ENCODE data around the gene WNK1. TPM values are rescaled to one million over a fixed set of nuclear protein-coding genes. Genes with fewer than 3 reads are reported as not detected.

WNK1 gene
- total RNA-seq, 1 experiment from 2014 or later = 183 TPM

DNA sequence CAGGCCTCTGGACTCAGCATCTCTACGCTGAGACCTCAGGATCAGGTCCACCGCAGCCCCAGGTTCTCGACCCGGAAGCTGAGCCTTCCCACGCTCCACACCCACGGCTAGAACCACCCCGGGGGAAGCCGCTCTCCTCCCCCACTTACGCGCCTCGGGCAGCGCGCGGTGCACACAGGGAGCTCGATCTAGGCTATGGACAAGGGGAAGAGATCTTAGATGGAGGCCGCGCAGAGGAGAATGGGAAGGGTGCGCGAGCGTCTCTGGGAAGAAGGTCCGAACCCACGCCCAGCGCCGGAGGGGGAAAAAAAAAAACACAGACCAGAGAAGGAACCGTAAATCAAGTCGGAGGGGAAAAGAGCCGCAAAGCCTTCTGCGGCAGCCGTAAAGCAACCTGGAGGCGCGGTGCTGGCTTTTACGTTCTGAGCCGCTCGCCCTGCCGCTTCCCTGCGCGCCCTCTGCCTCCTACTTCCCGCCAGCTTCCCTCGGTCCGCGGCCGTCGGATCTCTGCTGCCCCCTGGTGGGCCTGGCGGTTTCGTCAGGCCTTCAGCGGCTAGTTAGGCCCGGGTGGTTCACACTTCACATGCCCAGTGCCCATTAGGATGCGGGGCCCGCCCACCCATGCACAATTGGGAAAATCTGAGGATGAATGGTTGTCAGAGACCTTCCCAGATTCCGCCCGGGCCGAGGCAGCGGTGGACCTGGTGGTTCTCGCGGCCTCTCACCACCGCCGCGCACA is 197.2 kb downstream of the WNK1 start, which contains the start of gene RAD52:
RAD52 (minus strand) TSS at position 242 of the 739 bp plus-strand sequence. CDS start 16,636 bp downstream, outside the sequence.
- Histone ChIP-seq H3K4me3 (ENCODE audit: low read length) (peak within 1 kb of the TSS; percentile 70), H3K9ac (ENCODE audit: low read length) (peak within 1 kb of the TSS; percentile 80), H3K36me3 (ENCODE audit: insufficient read depth, low read length) (no peaks in the 10 kb centered on the region), H3K27ac (ENCODE audit: low read length) (peak within 1 kb of the TSS; percentile 80), H3K4me1 (ENCODE audit: low read length) (peaks cover 26% of the 10 kb centered on the region), H2AFZ (ENCODE audit: low read length) (peak within 1 kb of the TSS; percentile 95), H3K4me2 (ENCODE audit: low read depth, low read length, poor library complexity, severe bottlenecking) (peak within 1 kb of the TSS; percentile 85), H3K27me3 (ENCODE audit: low read length) (no peaks in the 10 kb centered on the region), H3K9me3 (ENCODE audit: low read length) (no peaks in the 10 kb centered on the region), H4K20me1 (ENCODE audit: insufficient read depth, low read depth, low read length) (no peaks in the 10 kb centered on the region), H3K9me2 (replicated peaks; ENCODE audit: insufficient read depth, low read length) (no peaks in the 10 kb centered on the region), H3K79me2 (ENCODE audit: low read length) (peaks cover 39% of the 10 kb centered on the region)
- DNase-seq = peak; percentile 99

DNA sequence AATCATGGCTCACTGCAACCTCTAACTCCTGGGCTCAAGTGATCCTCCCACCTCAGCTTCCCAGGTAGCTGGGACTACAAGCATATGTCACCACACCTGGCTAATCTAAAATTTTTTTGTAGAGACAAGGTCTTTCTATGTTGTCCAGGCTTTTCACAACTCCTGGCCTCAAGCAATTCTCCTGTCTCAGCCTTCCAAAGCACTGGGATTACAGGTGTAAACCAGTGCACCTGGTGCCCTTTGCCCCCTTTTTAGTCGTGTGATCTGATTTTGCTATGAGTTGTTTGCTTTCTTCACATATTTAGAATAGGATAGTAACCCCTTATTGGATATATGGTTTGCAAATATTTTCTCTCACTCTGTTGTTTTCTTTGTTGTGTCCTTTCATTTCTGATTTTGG is 198.8 kb downstream of the WNK1 start:
- Histone ChIP-seq H2AFZ (ENCODE audit: low read length) (no peak overlapping the region), H3K36me3 (ENCODE audit: insufficient read depth, low read length) (no peaks in the 10 kb centered on the region), H3K4me2 (ENCODE audit: low read depth, low read length, poor library complexity, severe bottlenecking) (no peak overlapping the region), H3K4me3 (ENCODE audit: low read length) (no peak overlapping the region), H3K27ac (ENCODE audit: low read length) (no peak overlapping the region), H3K9ac (ENCODE audit: low read length) (no peak overlapping the region), H3K79me2 (ENCODE audit: low read length) (peaks cover 30% of the 10 kb centered on the region), H3K27me3 (ENCODE audit: low read length) (no peaks in the 10 kb centered on the region), H4K20me1 (ENCODE audit: insufficient read depth, low read depth, low read length) (no peaks in the 10 kb centered on the region), H3K4me1 (ENCODE audit: low read length) (peaks cover 24% of the 10 kb centered on the region), H3K9me2 (replicated peaks; ENCODE audit: insufficient read depth, low read length) (no peaks in the 10 kb centered on the region), H3K9me3 (ENCODE audit: low read length) (no peaks in the 10 kb centered on the region)
- no peak for DNase-seq

DNA sequence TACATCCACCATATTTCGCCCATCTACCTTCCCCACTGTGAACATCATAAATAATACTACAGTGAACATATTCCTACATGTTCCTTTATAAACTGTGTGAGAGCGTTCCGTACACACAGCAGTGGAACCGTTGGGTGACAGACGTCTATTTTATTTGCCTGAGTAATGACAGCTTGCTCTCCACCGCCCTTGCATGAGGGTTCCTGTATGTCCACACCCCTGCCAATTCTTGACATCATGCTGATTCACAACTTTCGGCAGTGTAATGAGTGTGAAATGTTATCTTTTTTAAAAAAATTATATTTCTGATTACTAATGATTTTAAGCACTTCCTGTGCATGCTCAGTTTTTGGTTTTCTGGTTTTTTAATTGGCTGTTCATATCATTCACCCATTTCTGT is 201.4 kb downstream of the WNK1 start:
- H3K9me2 ChIP-seq (replicated peaks; ENCODE audit: insufficient read depth, low read length) = no peaks in the 10 kb centered on the region
- H3K9ac ChIP-seq (ENCODE audit: low read length) = no peak overlapping the region
- peaks cover 11% of the 10 kb centered on the region for H3K4me1 ChIP-seq (ENCODE audit: low read length)
- no peak for DNase-seq
- no peaks in the 10 kb centered on the region for H3K36me3 ChIP-seq (ENCODE audit: insufficient read depth, low read length)
- peak overlapping the region; percentile 76 for H2AFZ ChIP-seq (ENCODE audit: low read length)
- H4K20me1 ChIP-seq (ENCODE audit: insufficient read depth, low read depth, low read length) = no peaks in the 10 kb centered on the region
- no peak overlapping the region for H3K4me3 ChIP-seq (ENCODE audit: low read length)
- no peaks in the 10 kb centered on the region for H3K27me3 ChIP-seq (ENCODE audit: low read length)
- H3K4me2 ChIP-seq (ENCODE audit: low read depth, low read length, poor library complexity, severe bottlenecking) = peak overlapping the region; percentile 40
- peaks cover 4% of the 10 kb centered on the region for H3K79me2 ChIP-seq (ENCODE audit: low read length)
- no peak overlapping the region for H3K27ac ChIP-seq (ENCODE audit: low read length)
- no peaks in the 10 kb centered on the region for H3K9me3 ChIP-seq (ENCODE audit: low read length)

DNA sequence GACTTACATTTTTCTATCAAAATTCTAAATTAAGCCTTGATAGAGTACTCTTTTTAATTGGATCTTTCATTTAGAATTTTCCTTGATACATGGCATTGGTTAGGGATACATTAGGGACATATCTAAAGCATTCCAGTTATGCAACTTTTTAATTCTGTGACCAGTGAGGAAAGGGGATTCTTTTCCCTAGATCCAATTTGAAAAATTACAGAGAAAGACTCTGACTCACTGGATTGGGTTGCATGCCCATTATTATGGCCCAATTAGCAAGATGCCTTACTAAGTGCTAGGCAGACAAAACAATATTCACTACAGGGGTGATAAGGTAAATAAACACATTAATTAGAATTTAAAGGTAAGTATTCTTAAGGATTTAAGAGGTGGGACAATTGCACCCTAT is 202.4 kb downstream of the WNK1 start:
- H3K9ac ChIP-seq (ENCODE audit: low read length) = no peak overlapping the region
- H3K9me2 ChIP-seq (replicated peaks; ENCODE audit: insufficient read depth, low read length) = no peaks in the 10 kb centered on the region
- H3K27ac ChIP-seq (ENCODE audit: low read length) = no peak overlapping the region
- no peak overlapping the region for H3K4me2 ChIP-seq (ENCODE audit: low read depth, low read length, poor library complexity, severe bottlenecking)
- H2AFZ ChIP-seq (ENCODE audit: low read length) = no peak overlapping the region
- H3K4me1 ChIP-seq (ENCODE audit: low read length) = peaks cover 13% of the 10 kb centered on the region
- H3K27me3 ChIP-seq (ENCODE audit: low read length) = no peaks in the 10 kb centered on the region
- no peak overlapping the region for H3K4me3 ChIP-seq (ENCODE audit: low read length)
- H3K36me3 ChIP-seq (ENCODE audit: insufficient read depth, low read length) = no peaks in the 10 kb centered on the region
- H3K9me3 ChIP-seq (ENCODE audit: low read length) = no peaks in the 10 kb centered on the region
- no peak for DNase-seq
- no peaks in the 10 kb centered on the region for H3K79me2 ChIP-seq (ENCODE audit: low read length)
- H4K20me1 ChIP-seq (ENCODE audit: insufficient read depth, low read depth, low read length) = no peaks in the 10 kb centered on the region

DNA sequence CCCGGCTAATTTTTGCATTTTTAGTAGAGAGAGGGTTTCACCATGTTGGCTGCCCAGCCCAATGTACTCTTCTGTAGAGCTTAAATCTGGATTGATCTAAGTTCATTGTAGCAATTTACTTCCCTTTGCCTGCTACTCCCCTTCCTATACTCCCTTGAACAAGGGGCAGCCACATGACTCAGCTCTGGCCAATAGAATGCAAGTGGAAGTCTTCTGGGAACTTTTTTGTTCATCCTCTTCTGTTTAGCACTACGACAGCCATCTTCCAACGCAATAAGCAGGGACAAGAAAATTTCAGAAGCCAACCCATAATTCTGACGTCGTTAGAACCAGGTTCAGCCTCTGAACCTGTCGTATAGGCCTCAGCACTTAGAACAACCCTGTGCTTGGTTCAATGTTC is 203.6 kb downstream of the WNK1 start:
- Histone ChIP-seq H3K27me3 (ENCODE audit: low read length) (no peaks in the 10 kb centered on the region), H4K20me1 (ENCODE audit: insufficient read depth, low read depth, low read length) (no peaks in the 10 kb centered on the region), H3K79me2 (ENCODE audit: low read length) (no peaks in the 10 kb centered on the region), H3K9me3 (ENCODE audit: low read length) (no peaks in the 10 kb centered on the region), H3K4me3 (ENCODE audit: low read length) (no peak overlapping the region), H3K4me1 (ENCODE audit: low read length) (peaks cover 13% of the 10 kb centered on the region), H3K36me3 (ENCODE audit: insufficient read depth, low read length) (no peaks in the 10 kb centered on the region), H3K9me2 (replicated peaks; ENCODE audit: insufficient read depth, low read length) (no peaks in the 10 kb centered on the region), H3K9ac (ENCODE audit: low read length) (no peak overlapping the region), H3K4me2 (ENCODE audit: low read depth, low read length, poor library complexity, severe bottlenecking) (no peak overlapping the region), H3K27ac (ENCODE audit: low read length) (no peak overlapping the region), H2AFZ (ENCODE audit: low read length) (no peak overlapping the region)
- DNase-seq = no peak

DNA sequence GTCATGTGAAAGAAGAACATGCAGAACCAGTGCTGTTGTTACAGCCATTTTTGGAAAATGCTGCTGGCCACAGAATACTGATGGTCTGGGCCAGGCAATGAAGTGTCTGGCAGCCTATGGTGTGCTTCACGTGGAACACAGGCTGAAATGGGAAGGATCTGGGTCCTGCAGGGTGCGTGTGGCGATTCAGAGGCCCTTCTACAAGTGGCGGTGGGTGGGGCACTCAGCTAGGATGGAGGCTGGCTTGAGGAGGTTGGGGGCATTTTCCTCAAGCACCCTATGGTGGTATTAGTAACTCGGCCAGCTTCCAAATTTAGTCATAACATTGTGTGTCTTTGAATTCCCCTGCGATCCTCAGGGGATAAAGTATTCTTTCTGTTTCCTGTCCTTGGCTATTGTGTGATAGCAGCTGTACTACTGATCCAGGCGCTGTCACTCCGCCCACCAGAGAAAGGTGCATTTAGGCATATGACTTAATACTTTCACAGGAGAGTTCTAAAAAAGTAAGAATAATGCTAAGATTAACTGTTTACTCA is 206.3 kb downstream of the WNK1 start:
- peak overlapping the region; percentile 17 for H3K4me2 ChIP-seq (ENCODE audit: low read depth, low read length, poor library complexity, severe bottlenecking)
- no peak for DNase-seq

More for the DNA sequence above, 206.3 kb downstream of the WNK1 start:
- H2AFZ ChIP-seq (ENCODE audit: low read length) = no peak overlapping the region
- H3K9me3 ChIP-seq (ENCODE audit: low read length) = no peaks in the 10 kb centered on the region
- no peaks in the 10 kb centered on the region for H3K36me3 ChIP-seq (ENCODE audit: insufficient read depth, low read length)
- H3K79me2 ChIP-seq (ENCODE audit: low read length) = no peaks in the 10 kb centered on the region
- no peaks in the 10 kb centered on the region for H3K27me3 ChIP-seq (ENCODE audit: low read length)
- no peak overlapping the region for H3K27ac ChIP-seq (ENCODE audit: low read length)
- peaks cover 7% of the 10 kb centered on the region for H3K4me1 ChIP-seq (ENCODE audit: low read length)
- no peaks in the 10 kb centered on the region for H3K9me2 ChIP-seq (replicated peaks; ENCODE audit: insufficient read depth, low read length)
- H3K4me3 ChIP-seq (ENCODE audit: low read length) = no peak overlapping the region
- H3K9ac ChIP-seq (ENCODE audit: low read length) = no peak overlapping the region
- H4K20me1 ChIP-seq (ENCODE audit: insufficient read depth, low read depth, low read length) = no peaks in the 10 kb centered on the region

Small RNAs within 50 kb of the gene (small RNA-seq; reads per million reads assigned to genes)
- 0.12 reads per million for gene RNU4ATAC16P

Other genes starting within 250 kb of the WNK1 start
- gene NINJ2, start 89.1 kb upstream of the WNK1 start, total RNA-seq (2014; rRNA removed; shearing (Covaris generic); ENCODE audit: low replicate concordance) = 1.8 and 2.4 TPM in 2 replicates
- 14.9 and 23.5 TPM in 2 replicates for gene RAD52, start 197.1 kb downstream of the WNK1 start, total RNA-seq (2014; rRNA removed; shearing (Covaris generic); ENCODE audit: low replicate concordance)
- 20.3 and 30.3 TPM in 2 replicates for gene ERC1, start 238.6 kb downstream of the WNK1 start, total RNA-seq (2014; rRNA removed; shearing (Covaris generic); ENCODE audit: low replicate concordance)

Measured in Karpas-422 (cell line).